Small intestine (tissue), 7 donors: Measurements from ENCODE around the gene ALG12. TPM values are rescaled to one million over a fixed set of nuclear protein-coding genes. Genes with fewer than 3 reads are reported as not detected.

Source experiments
- DNase-seq, 2 donors: peaks; one replicate each; pipeline versions ENCODE4 v3.0.0 to v3.0.0-alpha.2; 2013
- FAIRE-seq: peaks from 2 replicates; lab custom pipeline; 2012; peaks lifted over from hg19 to GRCh38; lab: Jason Lieb, UNC
- H3K27ac ChIP-seq, 3 donors: one replicate each; pipeline ENCODE4 v1.5.1; 2013; ENCODE audit warnings: low read length in 2 of 3, mild to moderate bottlenecking in 2 of 3, control low read depth in 1 of 3, inconsistent platforms in 1 of 3, low read depth in 1 of 3, moderate library complexity in 1 of 3
- H3K27me3 ChIP-seq, 3 donors: one replicate each; pipeline ENCODE4 v1.6.1; 2013; ENCODE audit warnings: low read length in 3 of 3, inconsistent platforms in 1 of 3; ENCODE audit not compliant: control insufficient read depth in 3 of 3, insufficient read depth in 3 of 3
- H3K36me3 ChIP-seq, 3 donors: one replicate each; pipeline ENCODE4 v1.6.1; 2013; ENCODE audit warnings: low read length in 3 of 3, inconsistent platforms in 1 of 3, low read depth in 1 of 3, mild to moderate bottlenecking in 1 of 3, moderate library complexity in 1 of 3; ENCODE audit not compliant: control insufficient read depth in 3 of 3, insufficient read depth in 2 of 3
- H3K4me1 ChIP-seq, 3 donors: one replicate each; pipeline ENCODE4 v1.6.1; 2013; ENCODE audit warnings: low read length in 2 of 3, inconsistent platforms in 1 of 3, low read depth in 1 of 3, mild to moderate bottlenecking in 1 of 3, moderate library complexity in 1 of 3; ENCODE audit not compliant: control insufficient read depth in 3 of 3, insufficient read depth in 2 of 3
- H3K4me3 ChIP-seq, 3 donors: one replicate each; pipeline ENCODE4 v1.5.1; 2013; ENCODE audit warnings: low read length in 3 of 3, control low read depth in 1 of 3, inconsistent platforms in 1 of 3, low read depth in 1 of 3, mild to moderate bottlenecking in 1 of 3, moderate library complexity in 1 of 3
- H3K9me3 ChIP-seq, 2 donors: one replicate each; pipeline ENCODE4 v1.6.1; 2013; ENCODE audit warnings: low read depth in 1 of 2, low read length in 1 of 2; ENCODE audit not compliant: control insufficient read depth in 2 of 2, insufficient read depth in 1 of 2
- WGBS, 3 donors: extraction: QIAGEN DNeasy Blood & Tissue Kit; methylation state at CpG; one replicate each; pipeline ENCODE4 v1.1.7; 2013; 5-methylcytosine and 5-hydroxymethylcytosine counted together
- polyA plus RNA-seq, 4 donors: library from polyadenylated mRNA; stranded (reverse) in 3 of 4; unstranded in 1 of 4; fragments of 200-250 nt in 3 of 4; fragments of 120-200 nt in 1 of 4; gene quantifications; one replicate each; pipeline versions ENCODE4 v1.2.1 to v1.2.3, GENCODE V29; 2013
- donor health status: healthy with polysubstance abuse.
- donor health status: control.
- donor health status: control.
- donor health status: Bipolar disorder and iron deficiency.
- donor health status: healthy.

The ALG12 gene
- polyA plus RNA-seq, 4 donors, result 9.4 to 31.6 (median 12.4) TPM

DNA sequence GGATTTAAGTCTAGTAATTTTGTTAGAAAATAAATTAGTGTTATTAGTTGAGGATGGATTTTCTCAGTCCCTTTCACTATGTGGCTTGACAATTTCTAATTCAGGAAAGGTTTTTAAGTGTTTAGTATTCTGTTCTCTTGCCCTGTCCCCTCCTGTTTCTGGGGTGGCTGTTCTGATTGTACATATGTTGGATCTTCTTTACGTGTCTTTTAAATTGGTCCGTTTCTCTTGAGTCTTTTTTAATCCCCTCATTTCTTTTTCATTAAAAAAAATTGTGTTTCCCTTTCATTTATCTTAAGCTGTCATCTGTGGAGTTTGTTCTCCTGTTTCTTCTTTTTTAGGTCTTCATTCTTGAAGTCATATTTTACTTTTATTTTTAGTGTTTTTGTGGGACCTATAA, 52.1 kb downstream of the ALG12 start:
- Histone ChIP-seq H3K27ac (no peak overlapping the region), H3K36me3 (peaks cover 0 to 3% (median 2%) of the 10 kb centered on the region in 3 donors), H3K4me3 (no peak overlapping the region), H3K27me3 (no peaks in the 10 kb centered on the region), H3K9me3 (peaks cover 0 to 42% of the 10 kb centered on the region in 2 donors), H3K4me1 (no peaks in the 10 kb centered on the region)
- WGBS, 3 donors, result 41 to 45% (median 45%) methylated on average over 2 of the region's 2 CpGs
- DNase-seq, result no peak
- FAIRE-seq, result no peak

DNA sequence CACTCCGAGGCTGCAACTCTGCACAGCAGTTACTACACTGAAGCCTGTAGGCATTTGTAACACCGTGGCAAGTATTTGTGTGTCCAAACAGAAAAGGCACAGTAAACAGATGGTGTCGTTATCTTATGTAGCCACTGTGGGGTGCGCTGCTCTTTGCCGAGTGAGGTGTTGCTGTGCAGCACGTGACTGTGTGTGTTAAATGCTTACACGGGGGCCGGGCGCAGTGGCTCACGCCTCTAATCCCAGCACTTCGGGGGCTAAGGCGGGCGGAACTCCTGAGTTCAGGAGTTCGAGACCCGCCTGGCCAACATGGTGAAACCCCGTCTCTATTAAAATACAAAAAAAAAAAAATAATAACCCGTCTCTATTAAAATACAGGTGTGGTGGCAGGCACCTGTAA, 53.1 kb downstream of the ALG12 start:
- Histone ChIP-seq H3K4me1 (no peaks in the 10 kb centered on the region), H3K27me3 (no peaks in the 10 kb centered on the region), H3K36me3 (peaks cover 0 to 3% (median 2%) of the 10 kb centered on the region in 3 donors), H3K4me3 (no peak overlapping the region), H3K27ac (no peak overlapping the region), H3K9me3 (peaks cover 0 to 40% of the 10 kb centered on the region in 2 donors)
- no peak for FAIRE-seq
- no peak for DNase-seq
- 91 to 93% (median 92%) methylated on average over 17 of the region's 17 CpGs for WGBS, 3 donors

DNA sequence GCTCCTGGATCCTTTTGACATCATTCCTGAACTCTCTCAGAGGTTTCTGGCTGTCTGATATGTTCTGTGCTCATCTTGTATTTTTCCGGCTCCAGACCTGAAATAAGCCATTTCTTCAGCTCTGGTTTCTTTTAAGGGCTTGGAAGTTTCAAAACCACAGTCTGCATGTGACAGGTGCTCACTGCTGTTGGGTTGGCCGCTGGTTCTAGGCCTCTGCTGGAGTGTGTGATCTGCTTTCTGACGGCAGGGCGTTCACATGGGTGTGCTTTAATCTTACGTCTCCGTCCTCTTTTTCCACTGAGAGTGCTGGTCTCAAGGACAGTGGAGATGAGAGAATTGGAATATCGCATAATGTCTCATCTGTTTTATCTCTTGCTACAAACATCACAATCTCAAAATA, 54.3 kb downstream of the ALG12 start:
- H3K27me3 ChIP-seq, result no peaks in the 10 kb centered on the region
- no peaks in the 10 kb centered on the region for H3K4me1 ChIP-seq
- peaks cover 0 to 31% of the 10 kb centered on the region in 2 donors for H3K9me3 ChIP-seq
- WGBS, 3 donors, result 74 to 79% (median 75%) methylated on average over 7 of the region's 7 CpGs
- no peak for DNase-seq
- FAIRE-seq, result no peak
- H3K4me3 ChIP-seq, result no peak overlapping the region
- peaks cover 0 to 2% (median 0%) of the 10 kb centered on the region in 3 donors for H3K36me3 ChIP-seq
- H3K27ac ChIP-seq, result no peak overlapping the region

DNA sequence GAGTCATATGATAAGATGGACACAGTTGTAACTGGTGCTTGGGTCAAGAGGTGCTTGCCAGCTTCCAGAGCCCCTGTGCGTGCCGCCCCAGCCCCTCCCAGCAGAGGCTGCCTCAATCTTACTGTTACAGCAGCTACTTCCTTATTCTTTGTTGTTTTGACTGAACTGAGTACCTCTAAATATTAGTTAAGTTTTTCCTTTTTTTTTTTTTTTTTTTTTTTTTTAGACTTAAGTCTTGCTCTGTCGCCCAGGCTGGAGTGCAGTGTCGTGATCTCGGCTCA, 55.8 kb downstream of the ALG12 start:
- WGBS, 3 donors, result 91 to 94% (median 93%) methylated on average over 5 of the region's 5 CpGs
- Histone ChIP-seq H3K27ac (no peak overlapping the region), H3K27me3 (no peaks in the 10 kb centered on the region), H3K4me3 (no peak overlapping the region), H3K36me3 (peaks cover 0 to 6% (median 0%) of the 10 kb centered on the region in 3 donors), H3K9me3 (peaks cover 0 to 19% of the 10 kb centered on the region in 2 donors), H3K4me1 (no peaks in the 10 kb centered on the region)
- FAIRE-seq (no peak), DNase-seq (no peak)

DNA sequence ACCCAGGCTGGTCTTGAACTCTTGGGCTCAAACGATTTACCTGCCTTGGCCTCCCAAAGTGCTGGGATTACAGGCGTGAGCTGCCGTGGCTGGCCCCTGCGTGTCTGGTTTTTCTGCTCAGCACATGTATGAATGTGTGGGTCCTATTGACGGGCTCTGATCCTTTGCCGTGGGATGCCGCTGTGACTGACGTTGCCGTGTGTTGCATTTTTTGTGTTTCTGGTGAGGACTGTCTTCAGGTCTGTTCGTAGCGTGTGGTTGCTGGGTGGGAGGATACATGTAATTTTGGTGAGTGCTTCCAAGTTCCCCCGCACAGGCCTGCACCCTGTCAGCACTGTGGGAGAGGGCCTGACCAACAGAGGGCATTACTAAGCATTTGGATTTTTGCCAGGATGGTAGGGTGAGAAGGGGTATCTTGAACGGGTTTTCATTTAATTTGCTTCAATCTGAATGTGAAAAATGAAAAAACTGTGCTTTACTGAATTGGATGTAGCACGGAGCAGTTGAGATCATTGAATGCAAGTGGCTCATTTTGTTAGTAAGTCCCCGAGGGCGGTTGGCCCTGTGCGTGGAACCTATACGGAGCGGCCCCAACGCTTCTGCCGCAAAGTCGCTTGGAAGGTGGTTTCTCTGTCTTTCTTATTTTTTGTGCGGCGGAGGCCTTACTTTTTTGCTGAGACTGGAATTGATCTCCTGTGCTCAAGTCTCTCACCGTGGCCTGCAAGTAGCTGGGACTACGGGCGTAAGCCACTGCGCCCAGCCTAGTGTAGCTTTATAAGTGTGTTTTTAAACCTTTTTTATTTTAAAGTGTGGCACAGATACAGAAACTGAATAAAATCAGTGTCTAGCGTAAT, 56.4 kb downstream of the ALG12 start:
- WGBS, 3 donors, result 91 to 94% (median 94%) methylated on average over 29 of the region's 29 CpGs
- Histone ChIP-seq H3K9me3 (peaks cover 0 to 14% of the 10 kb centered on the region in 2 donors), H3K27ac (no peak overlapping the region), H3K27me3 (no peaks in the 10 kb centered on the region), H3K4me1 (peaks cover 0 to under 1% (median 0%) of the 10 kb centered on the region in 3 donors), H3K36me3 (peaks cover 0 to 11% (median 0%) of the 10 kb centered on the region in 3 donors), H3K4me3 (no peak overlapping the region)
- DNase-seq, result no peak
- no peak for FAIRE-seq

DNA sequence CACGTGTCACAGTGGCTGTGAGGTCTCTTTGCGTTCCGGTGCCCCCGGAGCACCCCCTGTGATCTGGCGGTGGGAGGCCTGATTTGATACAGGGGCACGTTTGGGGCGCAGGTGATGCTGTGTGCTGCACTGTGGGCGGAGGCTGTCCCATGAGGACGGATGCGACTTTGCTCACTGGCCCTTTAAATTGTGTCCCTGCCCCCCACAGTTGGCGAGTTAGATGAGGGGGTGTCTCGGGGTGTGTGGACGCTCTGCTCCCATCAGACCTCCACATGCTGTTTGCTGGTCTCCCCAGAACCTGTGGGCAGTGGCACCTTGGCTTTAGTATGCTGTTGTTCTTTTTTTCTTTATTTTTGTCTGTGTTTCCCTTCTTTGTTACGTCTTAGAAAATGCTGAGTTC, 59.4 kb downstream of the ALG12 start:
- no peaks in the 10 kb centered on the region for H3K27me3 ChIP-seq
- WGBS, 3 donors, result 81 to 90% (median 89%) methylated on average over 13 to 14 of the region's 14 CpGs
- H3K36me3 ChIP-seq, result peaks cover 0 to 12% (median 0%) of the 10 kb centered on the region in 3 donors
- no peaks in the 10 kb centered on the region for H3K9me3 ChIP-seq
- H3K27ac ChIP-seq, result no peak overlapping the region
- no peak for FAIRE-seq
- DNase-seq, result no peak
- H3K4me3 ChIP-seq, result no peak overlapping the region
- peaks cover 0 to 5% (median 0%) of the 10 kb centered on the region in 3 donors for H3K4me1 ChIP-seq

DNA sequence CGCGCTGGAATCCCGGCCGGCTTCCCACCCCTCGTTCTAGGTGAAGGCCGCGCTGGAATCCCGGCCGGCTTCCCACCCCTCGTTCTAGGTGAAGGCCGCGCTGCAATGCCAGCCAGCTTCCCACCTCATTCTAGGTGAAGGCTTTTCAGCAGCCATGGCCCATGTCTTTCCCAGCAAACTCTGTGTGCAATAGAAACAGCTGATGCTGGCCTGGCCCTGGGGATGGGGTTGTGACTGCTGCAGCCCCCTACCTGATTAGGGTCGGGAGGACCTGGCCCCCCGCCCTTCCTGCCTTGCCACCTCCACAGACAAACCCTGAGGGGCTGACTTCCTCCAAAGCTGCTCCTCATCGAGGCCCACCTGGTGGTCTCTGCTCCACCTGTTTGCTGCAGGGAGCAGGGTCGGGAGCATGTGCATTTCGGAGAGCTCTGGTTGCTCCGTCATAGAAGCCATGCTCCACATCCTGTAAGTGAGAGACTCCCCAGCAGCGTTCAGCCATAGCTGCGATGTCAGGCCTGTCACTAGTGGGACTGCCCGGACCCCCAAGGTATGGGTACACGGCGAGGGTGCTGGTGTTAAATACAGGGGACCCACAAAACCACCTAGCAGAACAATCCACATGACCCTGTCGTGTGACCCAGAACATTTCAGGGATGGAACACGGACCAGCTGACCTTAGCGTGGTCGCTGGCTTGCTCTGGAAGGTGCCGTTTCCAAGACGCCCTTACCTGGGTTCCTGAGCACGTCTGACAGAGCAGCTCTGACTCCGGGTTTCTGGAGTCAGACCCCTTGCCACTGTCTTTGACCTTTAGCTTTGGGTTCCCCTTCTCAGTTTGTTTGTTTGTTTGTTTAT, 61.2 kb downstream of the ALG12 start:
- FAIRE-seq (no peak), DNase-seq (no peak)
- H3K27me3 ChIP-seq, result no peaks in the 10 kb centered on the region
- H3K27ac ChIP-seq, result no peak overlapping the region
- H3K9me3 ChIP-seq, result no peaks in the 10 kb centered on the region
- H3K4me1 ChIP-seq, result peaks cover 0 to 8% (median 5%) of the 10 kb centered on the region in 3 donors
- no peak overlapping the region for H3K4me3 ChIP-seq
- 88 to 93% (median 90%) methylated on average over 26 to 31 of the region's 31 CpGs for WGBS, 3 donors
- peaks cover 0 to 12% (median 0%) of the 10 kb centered on the region in 3 donors for H3K36me3 ChIP-seq

DNA sequence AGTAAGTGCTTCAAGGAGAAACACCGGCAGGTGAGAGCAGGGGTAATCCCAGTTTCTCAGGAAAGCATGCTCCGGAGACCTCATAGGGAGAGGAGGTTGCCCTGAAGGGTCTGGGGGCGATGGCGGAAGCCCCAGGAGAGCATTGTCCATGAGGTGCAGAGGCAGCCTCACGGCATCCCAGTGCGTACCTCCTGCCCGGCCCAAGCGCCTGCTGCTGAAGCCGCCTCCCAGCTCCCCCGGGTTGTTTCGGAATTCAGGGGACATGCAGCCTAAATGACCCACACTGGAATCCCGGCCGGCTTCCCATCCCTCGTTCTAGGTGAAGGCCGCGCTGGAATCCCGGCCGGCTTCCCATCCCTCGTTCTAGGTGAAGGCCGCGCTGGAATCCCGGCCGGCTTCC, 61.9 kb downstream of the ALG12 start:
- peaks cover 0 to 12% (median 0%) of the 10 kb centered on the region in 3 donors for H3K36me3 ChIP-seq
- peaks cover 0 to 2% (median 0%) of the 10 kb centered on the region in 3 donors for H3K27me3 ChIP-seq
- no peak for FAIRE-seq
- no peak overlapping the region for H3K27ac ChIP-seq
- H3K4me3 ChIP-seq, result no peak overlapping the region
- no peak for DNase-seq
- no peaks in the 10 kb centered on the region for H3K9me3 ChIP-seq
- peaks cover 0 to 14% (median 5%) of the 10 kb centered on the region in 3 donors for H3K4me1 ChIP-seq
- 89 to 90% (median 90%) methylated on average over 13 to 19 of the region's 23 CpGs for WGBS, 3 donors
